ENCODE results near the gene CRYZL1. TPM values are rescaled to one million over a fixed set of nuclear protein-coding genes. Genes with fewer than 3 reads are reported as not detected.

Gene CRYZL1
- total RNA-seq, 2 experiments from 2014 or later: 28.6 to 30.5 TPM

DNA sequence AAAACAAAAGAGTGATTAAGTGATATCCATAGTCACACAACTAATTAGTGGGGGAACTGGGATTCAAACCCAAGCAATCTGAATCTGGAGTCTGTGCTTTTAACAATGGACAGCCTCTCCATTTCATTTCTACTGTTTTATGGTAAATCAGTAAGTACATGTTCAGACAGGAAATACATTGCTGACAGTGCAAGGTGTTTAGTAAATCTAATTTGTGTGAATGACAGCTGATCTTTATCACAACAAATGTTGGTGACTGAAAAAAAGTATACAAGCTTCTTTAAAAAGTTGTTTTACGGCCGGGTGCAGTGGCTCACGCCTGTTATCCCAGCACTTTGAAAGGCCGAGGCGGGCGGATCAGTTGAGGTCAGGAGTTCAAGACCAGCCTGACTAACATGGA, 73.6 kb downstream of the CRYZL1 start:
- H3K27me3 Mint-ChIP-seq: no peaks in the 10 kb centered on the region
- Histone ChIP-seq H3K9me3 (ENCODE audit: control insufficient read depth in 1 of 2, insufficient read depth in 1 of 2, low read length in 2 of 2) (no peaks in the 10 kb centered on the region), H3K27me3 (ENCODE audit: control insufficient read depth in 1 of 2, insufficient read depth in 2 of 2, low read length in 2 of 2) (no peaks in the 10 kb centered on the region), H3K36me3 (ENCODE audit: insufficient read depth, low read length) (peaks cover 72% of the 10 kb centered on the region), H3K27ac (ENCODE audit: low read depth in 1 of 2, low read length in 2 of 2) (no peak overlapping the region), H3K4me1 (ENCODE audit: insufficient read depth, low read length) (no peaks in the 10 kb centered on the region), H3K4me3 (ENCODE audit: low read length) (no peak overlapping the region)
- ATAC-seq (ENCODE audit: poor library complexity) (no peak), DNase-seq (no peak)
- H3K27ac Mint-ChIP-seq: peak overlapping the region; percentile 59
- H3K4me1 Mint-ChIP-seq (ENCODE audit: low read depth): peaks cover 40% of the 10 kb centered on the region
- no peaks in the 10 kb centered on the region for H3K9me3 Mint-ChIP-seq
- H3K4me3 Mint-ChIP-seq: no peak overlapping the region
- peaks cover 72% of the 10 kb centered on the region for H3K36me3 Mint-ChIP-seq (ENCODE audit: low read depth)
- intact Hi-C loops (cut with DNase I, micrococcal nuclease): no loop called here
- ChIA-PET POLR2A (interaction anchor here (1.3 to 1.5 kb wide), 2 partner anchors 21 to 38 kb away, joined by 3 to 4 read pairs; partner anchors contain the start of gene DONSON), CTCF (no interaction called here)
- TF ChIP-seq, protein P1, sequence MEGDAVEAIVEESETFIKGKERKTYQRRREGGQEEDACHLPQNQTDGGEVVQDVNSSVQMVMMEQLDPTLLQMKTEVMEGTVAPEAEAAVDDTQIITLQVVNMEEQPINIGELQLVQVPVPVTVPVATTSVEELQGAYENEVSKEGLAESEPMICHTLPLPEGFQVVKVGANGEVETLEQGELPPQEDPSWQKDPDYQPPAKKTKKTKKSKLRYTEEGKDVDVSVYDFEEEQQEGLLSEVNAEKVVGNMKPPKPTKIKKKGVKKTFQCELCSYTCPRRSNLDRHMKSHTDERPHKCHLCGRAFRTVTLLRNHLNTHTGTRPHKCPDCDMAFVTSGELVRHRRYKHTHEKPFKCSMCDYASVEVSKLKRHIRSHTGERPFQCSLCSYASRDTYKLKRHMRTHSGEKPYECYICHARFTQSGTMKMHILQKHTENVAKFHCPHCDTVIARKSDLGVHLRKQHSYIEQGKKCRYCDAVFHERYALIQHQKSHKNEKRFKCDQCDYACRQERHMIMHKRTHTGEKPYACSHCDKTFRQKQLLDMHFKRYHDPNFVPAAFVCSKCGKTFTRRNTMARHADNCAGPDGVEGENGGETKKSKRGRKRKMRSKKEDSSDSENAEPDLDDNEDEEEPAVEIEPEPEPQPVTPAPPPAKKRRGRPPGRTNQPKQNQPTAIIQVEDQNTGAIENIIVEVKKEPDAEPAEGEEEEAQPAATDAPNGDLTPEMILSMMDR (IDR thresholded peaks at IDR 0.05): no peak

DNA sequence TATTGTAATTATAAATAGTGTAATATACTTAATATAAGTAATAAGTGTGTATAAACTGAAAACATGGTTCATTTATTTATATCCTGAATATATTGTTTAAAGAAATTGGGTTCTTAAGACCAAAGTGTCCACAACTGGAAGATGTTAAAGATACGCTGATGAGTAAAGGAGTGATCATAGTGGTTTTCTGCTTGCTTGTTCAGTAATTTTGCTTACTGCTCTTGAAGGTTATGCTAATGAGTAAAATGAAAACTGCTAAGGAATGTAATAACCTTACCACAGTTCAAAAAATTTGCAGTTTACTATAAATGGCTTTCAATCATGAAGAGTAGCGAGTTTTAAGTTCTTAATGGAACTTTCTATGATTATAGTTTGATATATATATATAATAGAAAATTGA, 75.0 kb downstream of the CRYZL1 start:
- Histone ChIP-seq H3K36me3 (ENCODE audit: insufficient read depth, low read length) (peaks cover 68% of the 10 kb centered on the region), H3K27me3 (ENCODE audit: control insufficient read depth in 1 of 2, insufficient read depth in 2 of 2, low read length in 2 of 2) (no peaks in the 10 kb centered on the region), H3K27ac (ENCODE audit: low read depth in 1 of 2, low read length in 2 of 2) (no peak overlapping the region), H3K9me3 (ENCODE audit: control insufficient read depth in 1 of 2, insufficient read depth in 1 of 2, low read length in 2 of 2) (no peaks in the 10 kb centered on the region), H3K4me1 (ENCODE audit: insufficient read depth, low read length) (no peaks in the 10 kb centered on the region), H3K4me3 (ENCODE audit: low read length) (no peak overlapping the region)
- TF ChIP-seq, protein P1 (IDR thresholded peaks at IDR 0.05): no peak
- H3K27ac Mint-ChIP-seq: peak overlapping the region; percentile 59
- H3K36me3 Mint-ChIP-seq (ENCODE audit: low read depth): peaks cover 70% of the 10 kb centered on the region
- H3K9me3 Mint-ChIP-seq: no peaks in the 10 kb centered on the region
- H3K27me3 Mint-ChIP-seq: no peaks in the 10 kb centered on the region
- intact Hi-C loops (cut with DNase I, micrococcal nuclease): no loop called here
- no peak overlapping the region for H3K4me3 Mint-ChIP-seq
- POLR2A ChIA-PET: interaction anchor here (0.8 to 1.0 kb wide), 6 partner anchors 12 to 39 kb away, joined by 3 to 4 read pairs (median 3); partner anchors contain the start of genes GART and SON
- ATAC-seq (ENCODE audit: poor library complexity): no peak
- no peak for DNase-seq
- CTCF ChIA-PET: interaction anchor here (0.9 to 1.7 kb wide), 3 partner anchors 22 to 39 kb away, joined by 3 to 4 read pairs (median 4); partner anchors contain the start of gene DONSON
- H3K4me1 Mint-ChIP-seq (ENCODE audit: low read depth): peaks cover 42% of the 10 kb centered on the region

DNA sequence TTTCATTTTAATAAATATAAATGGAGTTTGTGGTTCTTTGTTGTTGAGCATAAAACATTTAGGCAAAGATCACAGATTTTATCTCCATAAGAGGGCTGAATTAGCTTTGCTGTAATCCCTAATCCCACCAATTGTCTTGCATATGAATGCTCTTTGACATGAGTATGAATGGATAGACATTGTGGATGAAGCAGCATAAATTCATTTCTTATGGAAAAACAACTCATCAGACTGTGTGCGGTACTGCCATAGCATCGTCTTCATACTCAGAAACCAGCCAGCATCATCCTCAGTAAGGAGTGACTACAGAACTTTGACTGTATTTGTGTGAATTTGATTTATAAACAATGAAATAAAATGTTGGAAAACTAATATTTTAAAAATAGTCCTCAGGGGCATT, 79.2 kb downstream of the CRYZL1 start:
- CTCF ChIA-PET: no interaction called here

More for the DNA sequence above, 79.2 kb downstream of the CRYZL1 start:
- H3K27me3 ChIP-seq (ENCODE audit: control insufficient read depth in 1 of 2, insufficient read depth in 2 of 2, low read length in 2 of 2): no peaks in the 10 kb centered on the region
- no peaks in the 10 kb centered on the region for H3K4me1 ChIP-seq (ENCODE audit: insufficient read depth, low read length)
- peaks cover 76% of the 10 kb centered on the region for H3K36me3 Mint-ChIP-seq (ENCODE audit: low read depth)
- peaks cover 56% of the 10 kb centered on the region for H3K4me1 Mint-ChIP-seq (ENCODE audit: low read depth)
- POLR2A ChIA-PET: interaction anchor here (1.5 kb wide), 1 partner anchor 83 kb away, joined by 4 read pairs; the partner anchor contains the start of gene TMEM50B
- no peak overlapping the region for H3K4me3 Mint-ChIP-seq
- ATAC-seq (ENCODE audit: poor library complexity) (no peak), DNase-seq (no peak)
- H3K27me3 Mint-ChIP-seq: no peaks in the 10 kb centered on the region
- H3K4me3 ChIP-seq (ENCODE audit: low read length): no peak overlapping the region
- no peak overlapping the region for H3K27ac Mint-ChIP-seq
- TF ChIP-seq, protein P1 (IDR thresholded peaks at IDR 0.05): no peak
- no peaks in the 10 kb centered on the region for H3K9me3 ChIP-seq (ENCODE audit: control insufficient read depth in 1 of 2, insufficient read depth in 1 of 2, low read length in 2 of 2)
- no peaks in the 10 kb centered on the region for H3K9me3 Mint-ChIP-seq
- intact Hi-C loops (cut with DNase I, micrococcal nuclease): loop anchor here in 1 of 2 experiments (5.0 kb wide), 1 partner anchor 45 kb away; no protein-coding TSS in a partner anchor
- H3K27ac ChIP-seq (ENCODE audit: low read depth in 1 of 2, low read length in 2 of 2): no peak overlapping the region
- peaks cover 72% of the 10 kb centered on the region for H3K36me3 ChIP-seq (ENCODE audit: insufficient read depth, low read length)
